GM19455 (cell line): ENCODE measurements around the gene ABCA2.
"Not testable (repeated sequence)": the region's sequence is repeated elsewhere in the genome, so short reads cannot be mapped to it uniquely, and the experiment has no call there.

Experiments used
- ATAC-seq: cut with Tn5 transposase; IDR thresholded peaks from one replicate; pipeline ENCODE4 v1.9.1; 2021; ENCODE audit not compliant: unreplicated experiment

Gene ABCA2

DNA sequence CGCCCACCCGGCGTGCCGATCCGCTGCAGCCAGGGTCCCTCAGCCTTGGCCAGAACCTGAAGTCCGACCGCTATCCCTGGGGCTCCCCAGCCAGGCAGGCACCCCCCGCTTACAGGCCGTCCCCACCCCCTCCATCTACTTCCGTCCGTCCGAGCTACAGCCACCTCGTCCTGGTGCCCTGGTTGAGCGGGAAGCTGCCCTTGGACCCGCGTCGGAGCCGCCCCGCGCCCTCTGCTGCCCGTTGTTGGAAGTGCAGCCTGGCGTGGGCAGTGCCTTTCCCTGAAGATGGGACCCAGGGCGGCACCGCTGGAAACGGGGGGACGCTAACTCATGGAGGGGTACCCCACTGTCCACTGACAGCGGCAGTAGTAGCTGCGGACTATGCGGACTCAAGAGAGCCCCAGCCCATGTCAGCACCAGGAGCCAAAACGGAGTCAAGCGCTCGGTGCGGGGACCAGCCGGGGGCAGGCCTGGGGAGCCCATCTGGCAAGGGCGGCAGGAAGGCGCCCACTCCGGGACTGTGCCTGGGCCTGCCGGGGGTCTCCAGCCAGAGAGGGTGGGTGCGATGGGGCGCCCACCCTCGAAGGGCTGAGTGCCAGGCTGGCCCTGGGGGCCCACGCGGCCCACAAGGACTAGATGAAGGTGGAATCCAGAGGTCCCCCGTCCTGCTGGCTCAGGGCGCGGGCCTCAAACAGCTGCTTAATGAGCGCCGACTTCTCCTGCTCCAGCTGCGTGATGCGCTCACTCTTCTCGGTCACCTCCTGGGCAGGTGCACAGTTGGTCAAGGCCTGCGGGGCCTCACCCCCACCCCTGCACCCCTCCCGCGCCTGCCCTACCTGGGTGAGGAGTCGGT lies 36.2 kb upstream of the ABCA2 start:
- ATAC-seq: no peak

DNA sequence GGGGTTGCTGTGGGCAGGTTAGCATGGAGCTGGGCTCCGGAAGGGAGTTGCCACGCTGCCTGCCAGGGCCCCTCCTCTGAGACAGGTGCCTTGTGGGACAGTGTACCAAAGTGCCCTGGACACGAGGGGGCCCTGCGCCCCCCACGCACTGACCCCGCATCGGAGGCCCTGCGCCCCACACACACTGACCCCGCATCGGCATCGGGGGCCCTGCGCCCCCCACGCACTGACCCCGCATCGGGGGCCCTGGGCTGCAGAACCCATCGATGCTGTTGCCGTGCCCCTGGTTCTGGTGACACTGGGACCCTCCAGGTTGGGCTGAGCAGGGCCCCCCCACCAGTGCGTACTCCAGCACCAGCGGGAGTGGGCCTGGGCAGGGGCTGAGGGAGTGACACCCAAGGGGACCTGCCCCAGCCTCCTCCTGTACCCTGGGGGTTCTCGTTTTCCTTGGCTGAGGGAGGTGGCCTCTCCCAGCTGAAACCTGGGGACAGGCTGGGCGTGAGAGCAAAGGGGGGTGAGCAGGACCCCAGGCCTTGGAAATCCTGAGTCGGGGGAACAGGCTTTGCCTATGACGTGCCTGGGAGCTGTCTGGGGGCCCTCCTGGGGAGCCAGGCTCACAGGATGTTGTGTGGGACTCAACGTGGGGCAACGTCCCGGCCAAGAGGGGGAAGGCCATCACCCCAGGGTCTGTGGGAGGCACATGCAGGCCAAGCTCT lies 35.4 kb upstream of the ABCA2 start:
- no peak for ATAC-seq

DNA sequence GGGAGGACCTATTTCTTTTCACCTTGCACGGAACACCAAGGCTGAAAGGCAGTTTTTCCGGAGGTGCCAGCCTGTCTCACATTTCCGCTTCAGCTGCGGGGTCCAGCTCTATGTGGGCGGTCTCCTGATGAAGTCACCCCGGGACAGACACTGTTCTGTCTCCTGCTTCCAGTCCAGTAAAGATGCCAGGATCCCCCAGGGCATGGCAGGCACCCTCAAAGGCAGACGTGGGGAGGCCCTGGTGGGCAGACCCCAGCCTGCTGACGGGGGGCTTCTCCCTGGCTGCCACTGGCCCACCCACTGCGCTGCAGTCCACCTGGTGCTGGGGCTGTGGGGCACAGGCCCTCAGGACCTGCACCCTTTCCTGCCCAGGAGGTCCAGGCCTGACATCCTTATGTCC lies 34.8 kb upstream of the ABCA2 start:
- not testable (repeated sequence) for ATAC-seq

DNA sequence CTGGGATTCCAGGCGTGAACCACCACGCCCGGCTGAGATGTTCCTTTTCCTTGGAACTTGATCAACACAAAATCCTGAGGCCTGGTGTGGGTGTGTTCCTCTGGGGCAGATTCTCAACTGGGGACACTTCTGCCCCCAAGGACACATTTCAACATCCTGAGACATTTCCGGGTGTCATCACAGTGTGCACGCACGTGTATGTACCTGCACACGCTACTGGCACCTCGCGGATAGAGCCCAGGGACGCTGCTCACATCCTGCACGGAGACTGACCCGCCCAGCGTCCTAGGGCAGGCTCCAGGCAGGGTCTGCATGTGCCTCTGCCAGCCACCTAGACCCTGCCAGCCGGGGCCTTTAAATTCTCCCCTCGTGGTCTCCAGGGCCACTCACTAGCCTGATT lies 34.3 kb upstream of the ABCA2 start:
- ATAC-seq: no peak

DNA sequence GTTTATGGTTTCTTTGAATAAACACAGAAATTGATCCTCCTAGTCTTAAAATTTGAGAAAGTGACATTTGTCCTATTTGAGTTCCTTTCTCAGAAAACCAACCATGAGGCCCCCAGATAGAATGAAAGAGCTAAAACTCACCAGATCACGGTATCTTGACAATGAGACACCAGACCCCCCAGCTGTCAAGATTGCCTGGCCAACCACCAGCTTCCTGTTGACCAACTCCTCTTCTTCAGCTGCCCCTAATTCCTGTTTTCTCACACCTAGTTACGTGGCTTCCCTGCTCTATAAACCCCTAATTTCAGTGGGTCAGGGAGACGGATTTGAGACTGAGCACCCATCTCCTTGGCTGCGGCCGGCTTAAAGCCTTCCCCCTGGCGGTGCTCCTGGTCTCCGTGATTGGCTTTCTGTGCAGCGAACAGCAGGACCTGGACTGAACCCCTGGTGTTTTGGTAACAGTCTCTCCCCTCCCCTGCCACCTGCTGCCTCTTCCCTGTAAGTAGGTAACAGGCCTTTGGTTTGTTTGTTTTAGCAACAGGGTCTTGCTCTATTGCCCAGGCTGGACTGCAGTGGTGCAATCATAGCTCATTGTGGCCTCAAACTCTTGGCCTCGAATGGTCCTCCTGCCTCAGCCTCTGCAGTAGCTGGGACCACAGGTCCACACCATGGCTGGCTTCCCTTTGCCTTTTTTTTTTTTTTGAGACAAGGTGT lies 30.6 kb upstream of the ABCA2 start:
- no peak for ATAC-seq

DNA sequence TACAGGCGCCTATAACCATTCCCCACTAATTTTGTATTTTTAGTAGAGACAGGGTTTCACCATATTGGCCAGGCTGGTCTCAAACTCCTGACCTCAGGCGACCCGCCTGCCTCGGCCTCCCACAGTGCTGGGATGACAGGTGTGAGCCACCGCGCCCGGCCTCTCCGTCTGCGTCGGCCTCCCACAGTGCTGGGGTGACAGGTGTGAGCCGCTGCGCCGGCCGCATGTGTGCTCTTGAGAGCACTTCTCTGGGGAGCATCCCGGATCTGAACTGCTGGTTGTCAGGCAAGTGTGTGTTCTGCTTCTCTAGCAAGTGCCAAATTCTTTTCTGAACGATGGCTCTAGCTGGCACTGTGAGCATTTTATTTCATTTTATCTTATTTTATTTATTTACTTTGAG lies 29.5 kb upstream of the ABCA2 start:
- ATAC-seq: no peak

DNA sequence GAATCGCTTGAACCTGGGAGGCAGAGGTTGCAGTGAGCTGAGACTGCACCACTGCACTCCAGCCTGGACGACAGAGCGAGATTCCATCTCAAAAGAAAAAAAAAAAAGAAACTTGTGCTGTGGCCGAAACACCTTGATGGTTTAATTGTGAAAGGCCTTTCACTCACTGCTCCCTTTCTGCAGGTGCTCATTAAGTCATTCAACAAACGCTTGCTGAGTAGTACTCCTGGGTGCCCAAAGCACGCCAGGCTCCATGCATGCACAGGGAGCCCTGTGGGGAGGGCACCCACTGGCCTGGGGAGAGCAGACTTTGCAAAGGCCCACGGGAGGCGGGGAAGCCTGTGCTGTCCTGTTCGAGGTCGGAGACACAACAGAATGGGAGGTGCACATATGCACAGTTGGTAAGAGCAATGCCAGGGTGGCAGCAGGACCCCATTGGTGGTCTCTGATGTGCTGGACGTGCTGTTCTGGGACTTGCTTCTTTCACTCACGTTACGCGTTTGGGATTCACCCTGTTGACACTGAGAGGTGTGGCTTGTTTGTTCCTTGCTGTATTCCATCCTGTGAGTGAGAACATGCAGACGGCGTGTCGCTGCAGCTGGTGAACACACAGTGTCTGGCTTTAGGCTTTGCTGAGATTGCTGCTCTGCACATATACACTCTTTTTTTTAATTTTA lies 28.8 kb upstream of the ABCA2 start:
- ATAC-seq: no peak

DNA sequence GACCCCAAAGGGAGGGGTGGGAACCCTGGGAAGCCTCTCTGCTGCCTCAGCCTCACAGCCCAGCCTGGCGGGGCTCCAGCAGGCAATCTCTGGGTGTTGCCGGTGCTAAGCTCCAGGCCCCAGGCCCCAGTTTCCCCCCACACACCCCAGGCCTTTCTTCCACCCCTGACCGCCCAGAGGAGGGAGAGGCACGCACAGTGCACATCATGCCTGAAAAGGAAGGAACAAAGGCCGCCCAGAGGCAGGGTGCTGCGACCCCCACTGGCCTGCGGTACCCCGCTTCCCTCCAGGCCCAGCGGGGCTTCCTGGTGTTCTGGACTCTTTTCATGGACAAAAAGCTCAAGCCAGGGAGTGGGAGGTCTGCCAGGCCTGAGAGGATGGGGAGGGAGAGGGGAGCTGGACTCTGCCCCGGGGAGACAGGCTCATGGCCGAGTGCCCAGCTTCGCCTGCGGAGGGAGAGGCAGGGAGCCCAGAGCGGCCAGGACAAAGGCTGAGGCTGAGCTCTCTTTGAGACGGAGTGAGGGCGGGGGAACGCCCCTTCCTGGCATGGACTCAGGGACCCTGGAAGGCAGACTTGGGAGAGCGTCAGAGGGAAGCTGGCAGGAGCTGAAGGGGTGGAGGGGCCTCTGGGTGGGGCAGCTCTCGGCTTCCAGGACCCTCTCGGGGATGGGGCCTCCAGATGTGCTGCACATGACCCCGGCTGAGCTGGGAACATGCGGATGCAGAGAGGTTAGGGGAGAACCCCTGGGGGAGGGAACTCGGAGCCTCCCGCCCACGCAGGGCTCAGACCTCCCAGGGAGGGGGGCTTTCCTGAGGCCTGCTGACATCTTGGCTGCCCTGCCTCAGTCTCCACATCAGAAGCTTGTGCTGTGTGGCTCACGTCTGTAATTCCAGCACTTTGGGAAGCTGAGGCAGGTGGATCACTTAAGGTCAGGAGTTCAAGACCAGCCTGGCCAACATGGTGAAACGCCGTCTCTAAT lies 27.6 kb upstream of the ABCA2 start:
- ATAC-seq: no peak

DNA sequence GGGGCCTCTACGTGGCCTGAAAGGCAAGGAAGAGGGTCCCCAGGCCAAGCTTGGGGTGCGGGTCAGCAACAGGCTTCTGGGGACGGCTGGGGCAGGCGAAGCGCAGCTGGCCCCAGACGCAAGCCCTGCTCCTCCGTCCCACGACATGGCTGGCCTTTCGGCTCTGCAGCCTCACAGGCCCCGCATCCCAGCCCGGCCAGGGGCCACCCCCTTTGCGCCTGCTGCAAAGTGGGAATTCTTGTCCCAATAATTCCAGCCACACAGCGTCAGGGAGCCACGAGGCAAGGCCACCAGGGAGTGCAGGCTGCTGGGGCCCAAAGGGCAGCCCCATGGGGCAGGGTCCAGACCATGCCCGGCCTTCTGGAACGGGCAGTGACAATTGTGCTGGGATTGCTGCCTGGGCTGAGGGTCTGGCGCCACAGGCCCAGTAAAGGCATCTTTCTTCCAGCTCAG lies 26.9 kb upstream of the ABCA2 start:
- no peak for ATAC-seq

DNA sequence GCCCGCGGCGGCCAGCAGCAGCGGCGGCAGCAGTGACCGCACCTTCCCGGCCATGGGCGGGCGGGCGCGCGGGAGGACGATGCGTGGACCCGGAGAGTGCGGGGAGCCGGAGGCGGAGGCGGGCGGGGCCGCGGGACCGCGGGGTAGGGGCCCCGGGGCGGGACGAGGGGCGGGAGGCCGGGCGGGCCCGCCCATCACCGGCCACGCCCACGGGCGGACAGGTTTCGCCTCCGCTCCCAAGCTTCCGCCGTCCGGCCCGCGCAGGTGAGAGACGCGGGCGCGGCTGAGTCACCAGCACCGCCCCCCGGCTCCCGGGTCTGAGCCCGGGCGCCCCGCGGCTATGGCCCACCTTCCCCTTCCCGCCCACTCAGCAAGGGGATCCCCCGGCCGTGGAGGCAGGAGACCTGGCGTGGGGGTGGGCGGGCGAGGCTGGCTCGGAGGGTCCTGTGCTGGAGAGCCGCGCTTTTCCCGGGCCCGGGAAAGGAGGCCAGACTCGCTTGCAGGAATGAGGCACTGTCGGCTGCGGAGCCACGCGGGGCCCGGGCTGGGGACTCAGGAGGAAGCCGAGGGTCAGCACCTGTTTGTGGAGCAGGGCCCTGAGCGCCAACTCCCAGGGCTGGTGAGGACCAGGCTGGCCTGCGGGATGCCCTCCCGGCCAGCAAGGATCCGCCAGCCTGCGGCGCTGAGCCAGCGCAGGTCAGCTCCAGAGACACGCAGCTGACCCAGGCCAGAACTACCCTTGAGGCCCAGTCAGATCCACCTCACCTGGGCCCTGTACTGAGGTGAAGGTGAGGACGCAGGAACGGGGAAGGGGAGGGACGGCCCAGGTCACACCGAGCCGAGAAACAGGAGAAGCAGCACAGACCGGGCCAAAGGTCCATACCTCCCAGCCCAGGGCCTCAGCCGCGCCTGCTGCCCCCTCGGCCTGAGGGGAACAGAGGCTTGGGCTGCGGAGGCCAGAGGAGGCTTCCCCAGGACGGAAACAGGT lies 26.2 kb upstream of the ABCA2 start, which contains the start of gene ENTPD2:
Gene ENTPD2, minus strand, starts transcription at position 118 of the 988 bp plus-strand sequence. Its CDS starts 64 bp downstream, at position 54.
- no peak for ATAC-seq

DNA sequence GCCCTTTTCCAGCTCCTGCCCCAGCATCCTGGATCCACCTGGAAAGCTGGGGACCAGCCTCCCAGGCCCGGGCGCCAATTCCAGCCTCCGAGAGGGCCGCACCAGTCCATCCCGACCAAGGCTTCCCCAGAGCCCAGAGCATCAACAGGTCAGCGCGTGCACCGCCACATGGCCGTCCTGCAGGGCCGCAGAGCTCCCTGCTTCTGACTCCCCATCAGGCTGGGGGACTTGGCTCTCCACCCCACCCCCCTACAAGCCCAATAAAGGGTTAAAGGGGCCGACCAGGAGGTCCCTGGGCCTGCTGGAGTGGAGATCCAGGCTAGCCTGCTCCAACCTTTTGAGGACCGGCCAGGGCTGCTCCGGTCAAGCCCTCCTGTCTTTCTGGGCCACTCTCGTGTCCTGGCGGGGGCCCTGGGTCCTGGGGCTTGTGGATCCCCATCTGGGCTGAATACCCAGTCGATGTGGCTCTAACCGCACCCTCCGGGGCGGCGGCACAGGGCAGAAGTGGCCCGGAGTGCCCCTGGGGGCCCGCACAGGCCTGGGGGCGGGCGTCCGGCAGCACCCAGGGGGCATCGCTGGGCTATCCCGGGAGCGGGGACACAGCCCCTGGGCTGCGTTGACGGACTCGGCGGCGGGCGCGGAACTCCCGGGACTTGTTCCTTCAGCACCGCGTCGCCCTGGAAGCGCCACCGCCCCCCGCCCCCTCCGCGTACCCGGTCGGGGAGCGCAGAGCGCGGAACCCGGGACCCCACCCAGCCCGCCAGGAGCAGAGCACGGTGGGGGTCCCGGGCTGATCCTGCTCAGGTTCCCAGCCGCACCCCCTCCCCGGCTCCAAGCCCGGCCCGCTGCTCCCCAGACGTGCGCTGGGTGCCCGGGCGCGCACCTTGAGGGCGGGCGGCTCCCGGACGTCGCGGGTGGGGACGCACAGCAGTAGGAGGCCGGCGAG lies 25.2 kb upstream of the ABCA2 start:
- ATAC-seq: no peak

DNA sequence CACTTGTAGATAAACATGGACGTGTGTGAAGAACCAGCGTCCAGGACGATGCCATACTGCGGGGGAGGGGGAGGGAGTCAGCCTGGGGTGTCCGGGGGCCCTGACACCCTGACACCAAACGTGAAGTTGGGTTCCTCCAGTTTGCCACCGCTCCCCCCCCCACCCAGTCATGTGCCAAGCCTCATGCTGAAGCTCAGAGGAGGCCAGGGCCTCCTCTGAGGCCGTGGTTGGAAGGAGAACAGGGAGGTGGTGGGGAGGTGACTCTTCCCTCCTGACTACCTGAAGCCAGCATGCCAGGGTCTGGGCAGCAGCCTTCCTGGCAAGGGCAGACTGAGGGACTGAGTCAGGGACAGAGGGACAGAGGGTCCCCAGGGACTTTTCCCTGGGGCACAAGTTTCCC lies 24.3 kb upstream of the ABCA2 start:
- no peak for ATAC-seq

DNA sequence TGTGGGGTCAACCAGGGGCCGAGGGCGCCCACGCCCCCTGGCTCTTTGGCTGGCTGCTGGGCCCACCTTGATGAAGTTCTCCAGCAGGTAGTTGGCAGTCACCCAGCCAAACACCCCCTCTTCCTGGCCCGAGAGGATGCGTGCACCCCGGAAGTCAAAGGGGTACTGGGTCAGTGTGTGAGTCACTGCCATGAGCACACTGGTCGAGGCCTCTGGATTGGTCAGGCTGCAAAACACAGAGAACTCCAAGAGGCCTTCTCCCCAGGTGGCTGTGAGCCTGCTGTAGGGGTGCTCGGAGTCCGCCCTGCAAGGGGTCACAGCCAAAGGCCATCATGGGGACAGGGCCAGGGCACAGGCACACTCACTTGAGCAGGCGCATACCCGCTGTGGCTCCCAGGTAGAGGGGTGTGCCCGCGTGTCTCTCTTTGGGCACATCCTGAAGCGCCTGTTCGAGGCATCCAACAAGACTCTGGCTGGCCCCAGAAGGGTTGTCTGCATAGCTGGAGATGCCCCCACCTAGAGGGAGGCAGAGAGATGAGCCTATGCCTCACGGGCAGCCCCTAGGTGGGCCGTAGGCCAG lies 23.2 kb upstream of the ABCA2 start:
- ATAC-seq: no peak

DNA sequence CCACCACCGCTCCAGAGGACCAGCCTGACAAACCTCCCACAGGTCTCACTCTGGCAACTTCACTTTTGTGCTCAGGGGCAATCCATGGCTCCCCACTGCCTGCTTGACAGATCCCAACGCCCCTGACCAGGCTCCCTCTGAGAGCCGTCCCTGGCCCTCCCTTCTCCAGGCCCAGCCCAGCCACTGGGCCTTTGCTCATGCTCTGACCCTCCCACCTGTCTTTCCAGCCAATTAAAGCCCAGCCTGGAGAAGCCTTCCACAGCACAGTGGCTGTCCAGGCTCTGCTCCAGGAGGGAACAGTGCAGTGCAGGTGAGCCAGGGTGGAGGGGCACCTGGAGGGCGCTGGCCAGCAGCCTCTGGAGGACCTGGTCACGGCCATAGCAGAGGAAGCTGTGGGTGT lies 22.5 kb upstream of the ABCA2 start:
- no peak for ATAC-seq

DNA sequence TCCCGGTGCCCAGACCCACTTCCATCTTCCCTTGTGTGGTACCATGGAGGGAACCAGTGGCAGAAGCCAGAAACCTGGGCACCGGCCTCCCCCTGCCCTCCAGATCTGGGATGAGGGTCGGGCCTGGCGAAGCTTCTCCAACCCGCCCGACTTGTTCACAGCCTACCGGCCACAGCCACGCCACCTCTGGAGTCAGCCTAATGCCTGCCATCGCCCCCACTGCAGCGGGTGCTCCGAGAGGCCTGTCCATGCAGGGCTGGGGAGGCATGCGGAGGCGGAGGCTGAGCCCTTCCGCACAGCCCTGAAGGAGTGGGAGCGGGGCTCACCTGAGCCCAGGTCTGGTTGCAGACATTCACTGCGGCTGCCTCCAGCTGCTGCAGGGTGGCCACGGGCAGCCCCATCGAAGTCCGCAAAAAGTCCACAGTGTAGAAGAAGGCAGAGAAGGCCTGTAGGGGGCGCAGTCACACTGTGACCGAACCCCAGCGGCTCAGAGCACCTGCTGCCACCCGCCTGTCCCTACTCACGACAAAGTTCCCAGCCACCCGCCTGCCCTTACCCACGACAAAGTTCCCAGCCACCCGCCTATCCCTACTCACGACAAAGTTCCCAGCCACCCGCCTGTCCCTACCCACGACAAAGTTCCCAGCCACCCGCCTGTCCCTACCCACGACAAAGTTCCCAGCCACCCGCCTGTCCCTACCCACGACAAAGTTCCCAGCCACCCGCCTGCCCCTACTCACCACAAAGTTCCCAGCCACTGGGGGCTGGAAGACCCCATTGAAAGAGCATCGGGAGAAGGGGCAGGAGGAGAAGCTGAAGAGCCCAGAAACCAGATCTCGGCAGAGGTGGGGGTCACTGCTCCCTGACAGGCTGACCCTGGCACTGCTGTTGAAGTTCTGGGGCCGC lies 21.8 kb upstream of the ABCA2 start:
- no peak for ATAC-seq
